Tibial nerve (tissue), 4 donors: ENCODE measurements around the gene BTBD9.

Experiments
- EP300 ChIP-seq, 2 donors: sonication (generic); formaldehyde crosslinking; IDR thresholded peaks; one replicate each; pipeline ENCODE4 v1.6.1; 2017; ENCODE audit warnings: antibody characterized with exemption in 2 of 2, mild to moderate bottlenecking in 1 of 2
- TF ChIP-seq, protein P1 (sequence below), 5 experiments: fragments of 200-600 bp in 3 of 5; fragments of 450-650 bp in 2 of 5; sonication (generic) in 3 of 5; IDR thresholded peaks; one replicate each; pipeline ENCODE4 v1.5.1; 2016 to 2019; ENCODE audit warnings: antibody characterized with exemption in 5 of 5, mild to moderate bottlenecking in 3 of 5, moderate library complexity in 2 of 5

DNA sequence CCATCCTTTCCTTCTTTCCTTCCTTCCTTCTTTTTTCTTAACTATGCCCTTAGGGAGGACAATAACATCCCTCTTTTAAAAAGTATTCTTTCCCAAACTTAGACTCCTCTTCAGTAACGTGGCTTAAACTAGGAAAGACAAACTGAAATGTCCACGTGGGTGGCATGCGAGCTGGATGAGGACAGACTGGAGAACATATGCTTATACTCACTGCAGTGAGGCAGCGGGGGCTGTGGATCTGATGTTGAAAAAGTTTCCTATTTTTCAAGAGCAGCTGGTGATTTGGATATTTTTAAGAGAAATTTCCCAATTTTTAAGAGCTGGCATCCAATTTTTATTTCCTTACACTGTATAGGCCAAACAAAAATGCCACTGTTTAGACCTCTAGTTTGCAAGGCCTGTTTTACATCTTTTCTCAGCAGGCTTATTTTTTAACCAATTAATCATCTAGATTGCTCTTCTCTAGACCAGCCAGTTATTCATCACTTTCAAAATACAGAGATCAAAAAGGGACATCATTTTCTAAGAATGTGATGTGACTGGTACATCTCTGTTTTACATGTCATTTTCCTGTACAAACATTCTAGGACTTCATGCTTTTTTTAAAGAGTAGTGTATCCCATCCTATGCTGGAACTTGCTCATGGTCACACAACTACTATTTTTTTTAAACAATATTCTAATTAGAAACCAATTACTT, 226.5 kb downstream of the BTBD9 start:
- TF ChIP-seq, protein P1, sequence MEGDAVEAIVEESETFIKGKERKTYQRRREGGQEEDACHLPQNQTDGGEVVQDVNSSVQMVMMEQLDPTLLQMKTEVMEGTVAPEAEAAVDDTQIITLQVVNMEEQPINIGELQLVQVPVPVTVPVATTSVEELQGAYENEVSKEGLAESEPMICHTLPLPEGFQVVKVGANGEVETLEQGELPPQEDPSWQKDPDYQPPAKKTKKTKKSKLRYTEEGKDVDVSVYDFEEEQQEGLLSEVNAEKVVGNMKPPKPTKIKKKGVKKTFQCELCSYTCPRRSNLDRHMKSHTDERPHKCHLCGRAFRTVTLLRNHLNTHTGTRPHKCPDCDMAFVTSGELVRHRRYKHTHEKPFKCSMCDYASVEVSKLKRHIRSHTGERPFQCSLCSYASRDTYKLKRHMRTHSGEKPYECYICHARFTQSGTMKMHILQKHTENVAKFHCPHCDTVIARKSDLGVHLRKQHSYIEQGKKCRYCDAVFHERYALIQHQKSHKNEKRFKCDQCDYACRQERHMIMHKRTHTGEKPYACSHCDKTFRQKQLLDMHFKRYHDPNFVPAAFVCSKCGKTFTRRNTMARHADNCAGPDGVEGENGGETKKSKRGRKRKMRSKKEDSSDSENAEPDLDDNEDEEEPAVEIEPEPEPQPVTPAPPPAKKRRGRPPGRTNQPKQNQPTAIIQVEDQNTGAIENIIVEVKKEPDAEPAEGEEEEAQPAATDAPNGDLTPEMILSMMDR (IDR thresholded peaks at IDR 0.05): no peak
- TF ChIP-seq EP300 (IDR thresholded peaks at IDR 0.05): no peak
